Heart left ventricle (tissue), 16 donors: ENCODE data around the gene CWC27. TPM values are rescaled to one million over a fixed set of nuclear protein-coding genes. Genes with fewer than 3 reads are reported as not detected.

Experiments used
- ATAC-seq, 4 donors: fragments of 200-7000 bp; cut with Tn5 transposase; one replicate each; pipeline ENCODE4 v1.9.1; 2020 to 2022; ENCODE audit warnings: moderate library complexity in 4 of 4, mild to moderate bottlenecking in 3 of 4, moderate number of reproducible peaks in 1 of 4
- DNase-seq, 5 donors: peaks; one replicate each; pipeline ENCODE4 v3.0.0-alpha.2; 2020
- H3K27ac ChIP-seq, 12 donors: fragments of 200-600 bp; sonication (generic) in 4 of 12; one replicate each; pipeline versions ENCODE4 v1.5.0 to v1.8.0; 2016 to 2022; ENCODE audit warnings: mild to moderate bottlenecking in 2 of 12
- H3K27me3 ChIP-seq, 9 donors: fragments of 200-600 bp; sonication (generic) in 2 of 9; one replicate each; pipeline versions ENCODE4 v1.5.1 to v1.8.0; 2016 to 2022; ENCODE audit warnings: mild to moderate bottlenecking in 3 of 9
- H3K36me3 ChIP-seq, 9 donors: fragments of 200-600 bp; sonication (generic) in 2 of 9; one replicate each; pipeline versions ENCODE4 v1.5.0 to v1.8.0; 2018 to 2022; ENCODE audit warnings: mild to moderate bottlenecking in 2 of 9
- H3K4me1 ChIP-seq, 12 donors: fragments of 200-600 bp; sonication (generic) in 4 of 12; one replicate each; pipeline versions ENCODE4 v1.5.0 to v1.8.0; 2016 to 2022; ENCODE audit warnings: mild to moderate bottlenecking in 3 of 12
- H3K4me3 ChIP-seq, 12 donors: fragments of 200-600 bp; sonication (generic) in 4 of 12; one replicate each; pipeline versions ENCODE4 v1.5.0 to v1.8.0; 2017 to 2022; ENCODE audit warnings: mild to moderate bottlenecking in 9 of 12, moderate library complexity in 4 of 12
- H3K9me3 ChIP-seq, 12 donors: fragments of 200-600 bp; sonication (generic) in 4 of 12; one replicate each; pipeline versions ENCODE4 v1.5.0 to v1.8.0; 2016 to 2022; ENCODE audit warnings: mild to moderate bottlenecking in 1 of 12
- POLR2A ChIP-seq, 2 donors: fragments of 450-650 bp; IDR thresholded peaks; one replicate each; pipeline ENCODE4 v1.6.1; 2017; ENCODE audit warnings: antibody characterized with exemption in 2 of 2, mild to moderate bottlenecking in 2 of 2, moderate library complexity in 2 of 2
- WGBS, 4 donors: extraction: QIAGEN DNeasy Blood & Tissue Kit in 2 of 4; methylation state at CpG; one replicate each; pipeline versions ENCODE4 v1.1.5 to v1.1.7; 2013 to 2018; 5-methylcytosine and 5-hydroxymethylcytosine counted together
- intact Hi-C, 10 donors: fragments of 100-400 bp; cut with DNase I; formaldehyde crosslinking; loops; one replicate each; pipeline versions ENCODE4 v1.11.1 to v1.14.2; 2022
- polyA plus RNA-seq, 2 donors: library from polyadenylated mRNA; stranded (reverse); fragments of 200-250 nt; gene quantifications; one replicate each; pipeline ENCODE4 v1.2.3, GENCODE V29; 2013
- total RNA-seq, 9 donors: library from RNA; depleted of rRNA in 2 of 9; stranded (reverse); fragments of >200 nt in 2 of 9; fragmentation: NEBNext Ultra II Directional in 3 of 9; extraction: Animal tissue kit (Norgen Biotek cat#: 25700) in 3 of 9; gene quantifications; one replicate each; pipeline versions ENCODE4 v1.1.0 to v1.2.4, GENCODE V29; 2016 to 2023
- TF ChIP-seq, protein P1 (sequence below), 12 donors: fragments of 200-600 bp; sonication (generic) in 4 of 12; IDR thresholded peaks; one replicate each; pipeline versions ENCODE4 v1.5.0 to v1.8.0; 2018 to 2022; ENCODE audit warnings: antibody characterized with exemption in 12 of 12, mild to moderate bottlenecking in 5 of 12
- donor health status: ischemic (EF 13 %, LVEDD 7.1; RV severe dilation, severe dysfunction).
- donor health status: healthy with polysubstance abuse.
- donor health status: DM: no; HTN: yes; CAD: no.
- donor health status: DM: no; HTN: no; CAD: no.
- donor health status: ischemic (EF 25% LVEDD 6.9; RV normal size, moderate dysfunction).
- donor health status: ischemic (EF 25% LVEDD 5.7; RV mildly dilated, moderate dysfunction).
- donor health status: healthy.
- donor health status: DM: yes; HTN: yes; CAD: no.
- donor health status: ischemic (EF 35%, LVEDD 5.7; RV mildly dilated, moderate dysfunction).
- donor health status: nonischemic (EF 11% LVEDD 7.7; RV severe dilation, severe dysfunction).
- donor health status: DM: yes; HTN: yes; CAD: no.
- donor health status: PGD.
- donor health status: ischemic (EF 29% LVEDD 5.4; RV normal size, mild dysfunction).
- donor health status: nonischemic (EF 23%, LVEDD 6.1; RV moderate dilation, normal function).

Gene CWC27
- total and polyA plus RNA-seq, 11 donors = 10.7 to 33.3 (median 23.5) TPM

DNA sequence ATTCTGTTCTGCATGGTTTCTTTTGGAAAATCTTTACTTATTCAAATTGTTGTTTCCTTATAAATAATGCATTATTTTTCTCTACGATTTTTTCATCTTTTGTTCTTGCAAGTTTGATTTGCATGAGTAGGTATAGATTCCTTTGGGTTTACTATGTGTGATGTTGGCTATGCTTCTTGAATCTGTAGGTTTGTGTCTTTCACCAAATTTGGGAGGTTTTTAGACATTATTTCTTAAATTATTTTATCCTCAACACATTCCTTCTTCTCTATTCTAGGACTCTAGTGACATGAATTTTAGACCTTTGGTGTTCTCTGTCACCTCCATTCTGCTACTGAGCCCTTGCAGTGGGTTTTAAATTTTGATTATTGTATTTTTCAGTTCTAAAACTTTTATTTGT, 219.0 kb downstream of the CWC27 start:
- Histone ChIP-seq H3K27ac (no peak overlapping the region), H3K36me3 (no peaks in the 10 kb centered on the region), H3K4me3 (no peak overlapping the region), H3K9me3 (peaks cover 0 to 14% (median 0%) of the 10 kb centered on the region in 12 donors), H3K27me3 (no peaks in the 10 kb centered on the region), H3K4me1 (no peaks in the 10 kb centered on the region)
- 93 to 98% (median 97%) methylated on average over 1 of the region's 1 CpG for WGBS, 4 donors
- intact Hi-C loops = no loop called here
- DNase-seq (no peak), ATAC-seq (no peak)
- TF ChIP-seq, protein P1, sequence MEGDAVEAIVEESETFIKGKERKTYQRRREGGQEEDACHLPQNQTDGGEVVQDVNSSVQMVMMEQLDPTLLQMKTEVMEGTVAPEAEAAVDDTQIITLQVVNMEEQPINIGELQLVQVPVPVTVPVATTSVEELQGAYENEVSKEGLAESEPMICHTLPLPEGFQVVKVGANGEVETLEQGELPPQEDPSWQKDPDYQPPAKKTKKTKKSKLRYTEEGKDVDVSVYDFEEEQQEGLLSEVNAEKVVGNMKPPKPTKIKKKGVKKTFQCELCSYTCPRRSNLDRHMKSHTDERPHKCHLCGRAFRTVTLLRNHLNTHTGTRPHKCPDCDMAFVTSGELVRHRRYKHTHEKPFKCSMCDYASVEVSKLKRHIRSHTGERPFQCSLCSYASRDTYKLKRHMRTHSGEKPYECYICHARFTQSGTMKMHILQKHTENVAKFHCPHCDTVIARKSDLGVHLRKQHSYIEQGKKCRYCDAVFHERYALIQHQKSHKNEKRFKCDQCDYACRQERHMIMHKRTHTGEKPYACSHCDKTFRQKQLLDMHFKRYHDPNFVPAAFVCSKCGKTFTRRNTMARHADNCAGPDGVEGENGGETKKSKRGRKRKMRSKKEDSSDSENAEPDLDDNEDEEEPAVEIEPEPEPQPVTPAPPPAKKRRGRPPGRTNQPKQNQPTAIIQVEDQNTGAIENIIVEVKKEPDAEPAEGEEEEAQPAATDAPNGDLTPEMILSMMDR (IDR thresholded peaks at IDR 0.05) = no peak
- no peak for TF ChIP-seq POLR2A (IDR thresholded peaks at IDR 0.05)

DNA sequence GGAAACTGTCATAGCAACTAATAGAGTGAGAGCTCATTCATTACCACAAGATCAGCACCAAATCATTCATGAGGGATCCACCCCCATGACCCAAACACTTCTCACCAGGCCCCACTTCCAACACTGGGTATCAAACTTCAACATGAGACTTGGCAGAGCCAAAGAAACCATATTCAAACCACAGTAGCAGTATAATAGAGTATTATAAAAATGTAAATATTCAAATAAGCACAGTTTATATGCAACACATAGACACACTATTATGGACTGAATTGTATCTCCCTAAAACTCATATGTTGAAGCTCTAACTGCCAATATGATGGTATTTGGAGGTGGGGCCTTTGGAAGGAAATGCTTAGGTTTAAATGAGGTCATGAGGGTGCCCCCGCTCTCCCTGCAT, 240.5 kb downstream of the CWC27 start:
- TF ChIP-seq POLR2A (IDR thresholded peaks at IDR 0.05) = no peak
- TF ChIP-seq, protein P1 (IDR thresholded peaks at IDR 0.05) = no peak
- H3K27ac ChIP-seq = no peak overlapping the region
- H3K36me3 ChIP-seq = no peaks in the 10 kb centered on the region
- H3K4me3 ChIP-seq = no peak overlapping the region
- no peak for ATAC-seq
- H3K9me3 ChIP-seq = peaks cover 0 to 2% (median 0%) of the 10 kb centered on the region in 12 donors
- 80 to 100% (median 92%) methylated on average over 1 of the region's 1 CpG for WGBS, 4 donors
- no peak for DNase-seq
- H3K4me1 ChIP-seq = peaks cover 0 to 10% (median 0%) of the 10 kb centered on the region in 12 donors
- no peaks in the 10 kb centered on the region for H3K27me3 ChIP-seq
- intact Hi-C loops = no loop called here

DNA sequence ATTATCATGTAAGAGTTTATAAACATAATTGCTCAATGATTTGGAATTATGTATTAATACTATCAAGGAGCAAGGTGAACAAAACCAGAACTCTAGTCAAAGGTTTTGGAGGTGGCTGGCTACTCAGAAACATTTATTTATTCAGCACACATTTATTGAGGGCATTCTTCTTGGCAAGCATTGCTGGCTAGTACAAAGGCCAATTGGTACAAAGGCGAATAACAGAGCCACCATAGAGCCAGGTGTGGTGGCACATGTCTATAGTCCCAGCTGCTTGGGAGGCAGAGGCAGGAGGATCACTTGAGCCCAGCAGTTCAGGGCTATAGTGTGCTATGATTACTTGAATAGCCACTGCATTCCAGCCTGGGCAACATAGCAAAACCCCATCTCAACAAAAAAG, 242.1 kb downstream of the CWC27 start:
- no peak for TF ChIP-seq POLR2A (IDR thresholded peaks at IDR 0.05)
- TF ChIP-seq, protein P1 (IDR thresholded peaks at IDR 0.05) = no peak
- Histone ChIP-seq H3K36me3 (no peaks in the 10 kb centered on the region), H3K4me3 (no peak overlapping the region), H3K27me3 (no peaks in the 10 kb centered on the region), H3K9me3 (no peaks in the 10 kb centered on the region), H3K4me1 (peaks cover 0 to 15% (median 0%) of the 10 kb centered on the region in 12 donors), H3K27ac (no peak overlapping the region)
- intact Hi-C loops = no loop called here
- DNase-seq = no peak
- WGBS, 4 donors = 84 to 93% (median 91%) methylated on average over 1 of the region's 1 CpG
- no peak for ATAC-seq

DNA sequence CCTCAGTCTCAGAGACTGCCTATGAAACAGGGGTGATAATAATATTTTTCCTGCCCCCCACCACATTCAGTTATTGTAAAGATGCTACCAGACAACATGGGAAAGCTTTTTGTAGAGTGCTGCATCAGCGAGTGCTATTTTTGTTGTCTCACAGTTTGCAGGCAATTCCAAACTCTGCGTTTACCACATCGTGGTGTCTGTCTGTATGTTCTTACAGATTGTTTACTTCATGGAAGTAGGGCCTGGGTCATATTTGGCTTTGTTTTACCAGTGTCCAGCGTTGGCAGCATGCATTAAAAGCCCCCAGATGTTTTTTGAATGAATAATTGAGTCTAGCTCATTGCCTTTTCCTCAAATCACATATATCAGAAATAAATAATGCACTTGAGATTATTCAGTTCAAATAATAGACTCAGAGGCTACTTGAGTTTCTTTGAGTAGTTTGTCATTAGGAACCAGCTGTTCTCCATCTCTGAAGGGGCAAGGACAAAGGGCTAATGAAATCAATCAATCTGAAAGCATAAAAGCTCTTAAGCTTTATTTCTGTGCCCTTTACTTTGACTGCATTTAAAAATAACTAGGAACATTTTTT, 243.7 kb downstream of the CWC27 start:
- 50 to 63% (median 63%) methylated on average over 4 of the region's 4 CpGs for WGBS, 4 donors
- no peaks in the 10 kb centered on the region for H3K9me3 ChIP-seq
- H3K27ac ChIP-seq = peak overlapping the region in 1 of 12 donors; percentile 36
- no peak for TF ChIP-seq POLR2A (IDR thresholded peaks at IDR 0.05)
- TF ChIP-seq, protein P1 (IDR thresholded peaks at IDR 0.05) = no peak
- H3K4me1 ChIP-seq = peaks cover 0 to 15% (median 0%) of the 10 kb centered on the region in 12 donors
- no peak for DNase-seq
- no peak for ATAC-seq
- no peak overlapping the region for H3K4me3 ChIP-seq
- intact Hi-C loops = no loop called here
- no peaks in the 10 kb centered on the region for H3K27me3 ChIP-seq
- H3K36me3 ChIP-seq = no peaks in the 10 kb centered on the region
